Thoracic aorta (tissue), 2 donors: ENCODE measurements around the gene ABLIM3. TPM values are rescaled to one million over a fixed set of nuclear protein-coding genes. Genes with fewer than 3 reads are reported as not detected.

Source experiments
- ATAC-seq: fragments of 150-250 bp; one replicate; pipeline ENCODE4 v1.8.0; 2017; ENCODE audit warnings: low read depth; ENCODE audit not compliant: insufficient number of reproducible peaks, low FRiP score
- DNase-seq: peaks from one replicate; pipeline ENCODE4 v3.0.0-alpha.2; 2020; ENCODE audit warnings: low spot score
- H3K27ac ChIP-seq, 2 donors: fragments of 200-600 bp; sonication (generic); 1 replicate in 1 of 2; 2 replicates in 1 of 2; pipeline ENCODE4 v1.5.1; 2016; ENCODE audit warnings: mild to moderate bottlenecking in 2 of 2, moderate library complexity in 2 of 2
- H3K27me3 ChIP-seq: fragments of 200-600 bp; sonication (generic); replicated peaks from 2 replicates; pipeline ENCODE4 v1.6.0; 2016; ENCODE audit warnings: mild to moderate bottlenecking; ENCODE audit not compliant: insufficient read depth
- H3K36me3 ChIP-seq: fragments of 200-600 bp; sonication (generic); one replicate; pipeline ENCODE4 v1.5.1; 2016
- H3K4me1 ChIP-seq, 2 donors: fragments of 200-600 bp; sonication (generic); 1 replicate in 1 of 2; 2 replicates in 1 of 2; pipeline versions ENCODE4 v1.5.1 to v1.6.0; 2016; ENCODE audit warnings: low read depth in 2 of 2, mild to moderate bottlenecking in 1 of 2; ENCODE audit not compliant: control insufficient read depth in 1 of 2
- H3K4me3 ChIP-seq: fragments of 200-600 bp; sonication (generic); 2 replicates; pipeline ENCODE4 v1.5.1; 2016; ENCODE audit warnings: mild to moderate bottlenecking
- H3K9me3 ChIP-seq: fragments of 200-600 bp; sonication (generic); 2 replicates; pipeline ENCODE4 v1.5.1; 2016
- CTCF ChIP-seq: fragments of 200-600 bp; sonication (generic); IDR thresholded peaks from one replicate; pipeline ENCODE4 v1.5.1; 2019; ENCODE audit warnings: antibody characterized with exemption
- total RNA-seq, 2 donors: library from RNA; depleted of rRNA; stranded (reverse); fragments of >200 nt; gene quantifications; one replicate each; pipeline versions ENCODE4 v1.1.0 to v1.2.3, GENCODE V29; 2016

Gene ABLIM3
- total RNA-seq, 2 donors from 2014 or later = 23.0 to 41.2 TPM

GRCh38 chr5:149237662-149238061 lies 96.4 kb downstream of the ABLIM3 start:
- H3K4me3 ChIP-seq = no peak overlapping the region
- H3K9me3 ChIP-seq = no peaks in the 10 kb centered on the region
- TF ChIP-seq CTCF = no peak
- DNase-seq (no peak), ATAC-seq (no peak)
- no peaks in the 10 kb centered on the region for H3K27me3 ChIP-seq
- H3K4me1 ChIP-seq = no peaks in the 10 kb centered on the region
- H3K36me3 ChIP-seq = peaks cover 30% of the 10 kb centered on the region
- H3K27ac ChIP-seq = no peak overlapping the region

GRCh38 chr5:149238540-149238939 lies 97.2 kb downstream of the ABLIM3 start:
- Histone ChIP-seq H3K9me3 (no peaks in the 10 kb centered on the region), H3K4me3 (no peak overlapping the region), H3K4me1 (no peaks in the 10 kb centered on the region), H3K36me3 (peaks cover 25% of the 10 kb centered on the region), H3K27ac (no peak overlapping the region), H3K27me3 (no peaks in the 10 kb centered on the region)
- ATAC-seq (no peak), DNase-seq (no peak)
- TF ChIP-seq CTCF = no peak

GRCh38 chr5:149239917-149240316 lies 98.6 kb downstream of the ABLIM3 start:
- H3K36me3 ChIP-seq = peaks cover 16% of the 10 kb centered on the region
- ATAC-seq = no peak
- no peaks in the 10 kb centered on the region for H3K27me3 ChIP-seq
- no peak overlapping the region for H3K27ac ChIP-seq
- no peaks in the 10 kb centered on the region for H3K9me3 ChIP-seq
- H3K4me3 ChIP-seq = no peak overlapping the region
- TF ChIP-seq CTCF = no peak
- H3K4me1 ChIP-seq = no peaks in the 10 kb centered on the region
- DNase-seq = no peak

GRCh38 chr5:149240354-149240998 lies 99.2 kb downstream of the ABLIM3 start:
- DNase-seq = no peak

GRCh38 chr5:149242339-149242738 lies 101.0 kb downstream of the ABLIM3 start:
- Histone ChIP-seq H3K27ac (no peak overlapping the region), H3K36me3 (peaks cover 25% of the 10 kb centered on the region), H3K4me3 (no peak overlapping the region), H3K9me3 (no peaks in the 10 kb centered on the region), H3K27me3 (no peaks in the 10 kb centered on the region), H3K4me1 (no peaks in the 10 kb centered on the region)
- DNase-seq (no peak), ATAC-seq (no peak)
- TF ChIP-seq CTCF = no peak

More at GRCh38 chr5:149240354-149240998, 99.2 kb downstream of the ABLIM3 start:
- no peak overlapping the region for H3K4me3 ChIP-seq
- peaks cover 22% of the 10 kb centered on the region for H3K36me3 ChIP-seq
- no peaks in the 10 kb centered on the region for H3K9me3 ChIP-seq
- no peak for ATAC-seq
- H3K27ac ChIP-seq = no peak overlapping the region
- TF ChIP-seq CTCF = no peak
- H3K27me3 ChIP-seq = no peaks in the 10 kb centered on the region
- H3K4me1 ChIP-seq = no peaks in the 10 kb centered on the region
